Kidney tubule cell (primary cell): ENCODE data around the gene ZNF627.
"Not testable (repeated sequence)": the region's sequence is repeated elsewhere in the genome, so short reads cannot be mapped to it uniquely, and the experiment has no call there.

Experiments used
- DNase-seq: peaks from one replicate; pipeline ENCODE4 v3.0.0-alpha.2; 2018; ENCODE audit warnings: low spot score

Gene ZNF627

GRCh38 chr19:11574689-11575088 is 22.6 kb upstream of the ZNF627 start:
- no peak for DNase-seq

- no peak for DNase-seq
Observed at GRCh38 chr19:11576227-11576626, 21.1 kb upstream of the ZNF627 start.

GRCh38 chr19:11577451-11578257 is 19.6 kb upstream of the ZNF627 start, which contains the start of gene ACP5:
Gene ACP5, minus strand, starts transcription at chr19:11577645. Its CDS starts 328 bp downstream, at chr19:11577317.
- DNase-seq, result no peak

GRCh38 chr19:11578258-11579142 is 18.8 kb upstream of the ZNF627 start:
- no peak for DNase-seq

GRCh38 chr19:11580116-11580515 is 17.2 kb upstream of the ZNF627 start:
- DNase-seq, result no peak

GRCh38 chr19:11581740-11582139 is 15.5 kb upstream of the ZNF627 start:
- peak; percentile 46 for DNase-seq

- DNase-seq, result no peak
Observed at GRCh38 chr19:11586331-11586730, 11.0 kb upstream of the ZNF627 start.

GRCh38 chr19:11587302-11587974 is 9.8 kb upstream of the ZNF627 start:
- peak; percentile 65 for DNase-seq

GRCh38 chr19:11587975-11588631 is 9.2 kb upstream of the ZNF627 start:
- no peak for DNase-seq

- no peak for DNase-seq
Observed at GRCh38 chr19:11594084-11594483, 3.2 kb upstream of the ZNF627 start.

GRCh38 chr19:11596156-11596555 is 1.1 kb upstream of the ZNF627 start:
- no peak for DNase-seq

- DNase-seq, result no peak
Observed at GRCh38 chr19:11598103-11598483, 810 bp downstream of the ZNF627 start.

GRCh38 chr19:11598746-11599145 is 1.5 kb downstream of the ZNF627 start:
- no peak for DNase-seq

- not testable (repeated sequence) for DNase-seq
Observed at GRCh38 chr19:11599704-11600103, 2.4 kb downstream of the ZNF627 start.

GRCh38 chr19:11606484-11606883 is 9.2 kb downstream of the ZNF627 start:
- no peak for DNase-seq

- no peak for DNase-seq
Observed at GRCh38 chr19:11611730-11612129, 14.4 kb downstream of the ZNF627 start.

- DNase-seq, result peak; percentile 15
Observed at GRCh38 chr19:11612816-11613511, 15.7 kb downstream of the ZNF627 start.

GRCh38 chr19:11617180-11618062 is 20.1 kb downstream of the ZNF627 start:
- no peak for DNase-seq

- no peak for DNase-seq
Observed at GRCh38 chr19:11620553-11620952, 23.3 kb downstream of the ZNF627 start.

- DNase-seq, result peak; percentile 86
Observed at GRCh38 chr19:11622401-11622800, 25.1 kb downstream of the ZNF627 start.
